HG03342 (cell line): ENCODE results near the gene CXCR1.
"Not testable (repeated sequence)": the region's sequence is repeated elsewhere in the genome, so short reads cannot be mapped to it uniquely, and the experiment has no call there.

Experiments used
- ATAC-seq: cut with Tn5 transposase; IDR thresholded peaks from one replicate; pipeline ENCODE4 v1.9.1; 2021; ENCODE audit warnings: mild to moderate bottlenecking, moderate library complexity; ENCODE audit not compliant: unreplicated experiment

Gene CXCR1

DNA sequence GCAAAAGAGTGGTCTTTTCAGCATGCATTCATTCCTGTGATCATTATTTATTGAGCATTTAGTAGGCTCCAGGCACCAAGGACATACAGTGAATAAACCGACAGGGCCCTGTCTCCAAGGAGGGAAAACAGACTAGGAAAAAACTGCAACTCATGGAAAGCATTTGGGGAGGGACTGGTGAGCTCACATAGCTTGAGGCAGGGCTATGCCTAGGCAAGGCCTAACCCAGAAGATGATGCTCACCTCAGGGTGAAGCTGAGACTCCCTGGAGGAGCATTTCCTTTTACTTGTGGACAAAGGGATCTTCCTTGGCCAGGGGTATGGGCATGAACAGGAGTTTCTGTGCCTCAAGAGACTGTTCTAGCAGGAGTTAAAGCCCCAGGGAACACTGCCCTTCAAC, 3.9 kb downstream of the CXCR1 start:
- no peak for ATAC-seq

DNA sequence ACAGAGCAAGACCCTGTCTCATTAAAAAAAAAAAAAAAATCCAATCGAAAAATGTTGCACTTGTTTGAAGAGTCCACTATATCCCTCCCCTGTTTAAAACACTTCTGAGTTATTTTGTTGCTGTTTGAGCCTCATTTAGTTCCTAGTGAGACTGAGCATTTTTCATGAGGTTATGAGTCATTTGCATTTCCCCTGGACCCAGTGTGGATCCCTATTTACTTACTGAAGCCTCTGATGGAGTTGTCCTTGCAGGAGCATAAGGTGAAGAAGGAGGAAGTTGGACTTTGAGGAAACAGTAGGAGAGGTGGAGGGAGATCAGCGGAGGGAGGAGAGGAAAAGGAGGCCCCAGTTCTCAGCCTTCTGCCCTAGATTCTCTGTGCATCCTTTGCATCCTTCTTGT, 5.1 kb downstream of the CXCR1 start:
- ATAC-seq, result no peak

DNA sequence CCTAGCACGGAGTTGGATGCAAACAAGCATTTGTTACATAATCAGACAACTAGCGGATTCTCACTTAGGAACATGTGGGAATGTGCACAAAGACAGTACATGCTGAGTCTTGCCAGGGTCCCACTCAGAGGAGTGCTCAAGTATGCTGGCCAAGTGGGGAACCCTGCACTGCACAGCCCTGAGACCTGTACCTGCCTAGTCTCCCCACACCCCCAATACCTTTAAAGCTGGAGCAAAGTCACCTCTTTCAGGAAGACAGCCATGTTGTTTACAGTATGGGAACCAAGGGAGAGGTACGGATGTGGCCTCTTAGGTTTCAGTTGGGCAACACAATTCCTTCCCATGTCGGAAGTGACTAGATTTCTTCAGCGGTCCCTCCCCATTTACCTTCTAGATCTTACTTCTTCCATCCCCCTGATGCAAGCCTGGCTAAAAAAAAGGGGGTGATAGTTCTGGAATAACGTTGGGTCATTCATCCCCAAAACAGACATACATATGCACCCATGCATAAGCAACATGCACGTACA, 10.7 kb downstream of the CXCR1 start:
- no peak for ATAC-seq

DNA sequence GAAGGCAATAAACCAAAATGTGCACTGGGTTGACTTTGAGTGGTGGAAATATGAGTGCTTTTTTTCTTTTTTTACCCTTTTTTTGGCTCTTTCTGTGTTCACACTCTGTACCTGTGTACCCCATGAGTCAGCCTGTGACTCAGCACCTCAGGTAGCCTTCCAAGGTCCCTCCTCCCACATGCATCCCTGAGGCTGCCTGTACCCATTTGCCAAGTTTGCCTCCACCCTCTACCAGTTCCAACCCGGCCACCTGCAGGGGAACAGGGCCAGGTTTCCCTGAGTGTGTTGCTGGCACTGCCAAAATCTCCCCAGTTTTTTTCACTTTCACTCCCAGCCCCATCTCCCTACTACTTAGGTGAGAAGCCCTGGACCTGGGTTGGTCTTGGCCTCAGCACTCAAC, 14.0 kb downstream of the CXCR1 start:
- ATAC-seq, result no peak

DNA sequence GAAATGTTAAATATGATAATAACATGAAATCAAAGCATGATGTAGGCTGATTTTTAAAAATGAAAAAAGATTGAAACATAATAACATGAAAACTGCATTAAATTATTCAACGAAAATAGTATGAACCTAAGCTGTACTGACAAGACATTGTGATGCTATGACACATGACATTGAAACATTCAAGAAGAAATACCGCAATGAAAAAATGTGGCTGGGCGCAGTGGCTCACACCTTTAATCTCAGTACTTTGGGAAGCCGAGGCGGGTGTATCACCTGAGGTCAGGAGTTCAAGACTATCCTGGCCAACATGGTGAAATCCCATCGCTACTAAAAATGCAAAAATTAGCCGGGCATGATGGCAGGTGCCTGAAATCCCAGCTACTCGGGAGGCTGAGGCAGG, 14.6 kb downstream of the CXCR1 start:
- no peak for ATAC-seq

DNA sequence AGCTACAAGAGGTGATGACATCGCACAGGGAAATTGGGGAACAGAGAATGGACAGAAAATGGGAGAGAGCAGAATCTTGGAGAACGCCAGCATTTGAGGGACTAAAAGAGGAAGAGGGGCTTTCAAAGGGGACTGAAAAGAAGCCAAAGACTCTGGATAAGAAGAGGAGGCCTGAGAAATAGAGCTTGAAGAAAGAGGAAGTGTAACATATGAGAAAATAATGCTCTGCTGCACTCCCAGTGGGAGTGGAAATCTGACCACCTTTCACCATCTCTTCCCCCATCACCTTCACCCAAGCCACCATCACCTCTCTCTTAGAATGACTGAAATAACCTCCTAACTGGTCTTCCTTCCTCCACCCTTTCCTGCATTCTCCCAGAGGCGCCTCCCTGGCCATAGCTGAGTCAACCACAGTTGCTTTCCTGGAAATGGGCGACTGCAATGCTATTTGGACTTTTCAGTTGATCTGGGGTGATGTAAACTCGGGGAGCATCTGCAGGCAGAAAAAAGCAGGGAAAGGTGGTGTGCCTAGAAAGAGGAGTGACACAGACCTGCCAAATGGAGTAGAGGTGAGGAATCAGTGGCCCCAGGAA, 16.8 kb downstream of the CXCR1 start:
- no peak for ATAC-seq

GRCh38 chr2:218149098-218149497, 17.7 kb downstream of the CXCR1 start:
- ATAC-seq, result no peak

GRCh38 chr2:218146056-218146455, 20.7 kb downstream of the CXCR1 start:
- ATAC-seq, result no peak

DNA sequence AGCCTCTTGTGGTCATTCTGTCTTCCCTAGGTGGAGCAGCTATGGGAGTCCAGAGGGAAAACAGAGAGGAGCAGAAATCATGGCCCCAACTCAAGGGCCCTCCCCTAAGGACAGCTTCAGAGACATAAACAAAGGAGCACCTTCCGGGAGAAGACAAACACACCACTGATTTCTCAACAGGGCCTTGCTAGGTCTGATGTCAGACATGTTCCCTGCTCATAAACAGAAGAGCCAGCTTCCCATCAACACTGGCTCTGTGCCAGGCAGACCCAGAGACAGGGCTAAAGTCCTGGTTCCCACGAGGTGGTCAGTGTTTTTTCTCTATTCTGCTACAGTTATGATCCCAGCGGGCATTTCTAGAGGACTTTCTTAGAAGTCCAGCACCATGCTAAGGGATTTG, 21.6 kb downstream of the CXCR1 start:
- no peak for ATAC-seq

DNA sequence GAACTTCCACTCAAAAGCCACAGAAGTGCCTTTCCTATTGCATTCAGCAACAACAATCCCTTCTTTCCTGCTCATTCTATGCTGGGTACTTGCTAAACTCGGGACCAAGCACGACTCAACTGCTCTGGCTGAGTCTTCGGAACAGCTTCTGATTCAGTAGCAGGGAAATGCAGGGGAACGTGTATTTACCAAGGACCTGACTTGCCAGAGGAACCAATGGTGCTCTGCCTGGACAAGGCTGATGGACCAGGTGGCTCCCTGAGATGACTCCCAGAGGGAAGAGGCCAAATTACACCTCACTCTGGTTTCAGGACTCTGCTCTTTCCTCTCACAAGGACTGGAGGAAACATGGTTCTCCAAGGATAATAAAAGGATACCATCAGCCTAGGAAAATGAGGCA, 28.7 kb downstream of the CXCR1 start:
- no peak for ATAC-seq

DNA sequence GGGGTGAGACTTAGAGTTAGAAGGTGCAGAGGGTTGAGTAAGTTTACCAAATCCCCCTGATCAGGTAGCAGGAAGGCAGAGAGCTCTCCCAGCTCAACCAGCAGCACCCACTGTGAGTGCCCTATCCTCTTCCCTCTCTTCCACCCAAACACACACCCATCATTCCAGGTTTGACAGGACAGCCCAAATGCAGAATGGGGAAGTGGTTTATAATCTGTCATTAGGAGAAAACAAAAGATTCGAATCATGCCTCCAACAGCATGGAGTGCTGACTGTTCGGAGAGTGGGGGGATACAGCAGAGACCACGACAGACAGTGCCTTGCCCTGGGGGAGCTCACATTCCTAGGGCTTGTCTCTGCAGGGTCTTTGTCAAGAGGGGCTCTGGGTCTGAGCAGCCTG, 29.2 kb downstream of the CXCR1 start:
- ATAC-seq, result no peak

DNA sequence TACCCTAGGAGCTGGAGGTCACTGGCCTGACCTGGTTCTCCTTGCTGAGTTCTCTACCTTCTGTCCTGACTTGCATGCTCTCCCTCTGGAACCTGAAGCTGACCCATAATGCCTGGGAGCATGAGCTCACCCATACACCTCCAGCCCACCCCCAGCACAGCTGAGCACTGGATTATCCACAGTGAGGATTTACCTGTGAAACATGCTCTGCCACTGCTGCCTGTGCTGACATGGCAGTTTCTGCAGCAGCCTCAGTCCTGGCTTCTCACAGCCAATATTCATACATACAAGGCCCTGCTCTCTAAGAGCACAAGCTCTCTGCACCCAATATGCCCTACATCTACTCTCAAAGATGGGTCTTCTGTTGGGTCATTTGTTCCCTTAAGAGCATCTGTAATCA, 35.9 kb downstream of the CXCR1 start:
- no peak for ATAC-seq

- no peak for ATAC-seq
Observed at GRCh38 chr2:218130377-218130776, 36.4 kb downstream of the CXCR1 start.

- no peak for ATAC-seq
Observed at GRCh38 chr2:218129458-218130135, 37.2 kb downstream of the CXCR1 start.

- ATAC-seq, result no peak
Observed at GRCh38 chr2:218128781-218129457, 37.8 kb downstream of the CXCR1 start.

GRCh38 chr2:218127929-218128455, 38.8 kb downstream of the CXCR1 start:
- no peak for ATAC-seq

DNA sequence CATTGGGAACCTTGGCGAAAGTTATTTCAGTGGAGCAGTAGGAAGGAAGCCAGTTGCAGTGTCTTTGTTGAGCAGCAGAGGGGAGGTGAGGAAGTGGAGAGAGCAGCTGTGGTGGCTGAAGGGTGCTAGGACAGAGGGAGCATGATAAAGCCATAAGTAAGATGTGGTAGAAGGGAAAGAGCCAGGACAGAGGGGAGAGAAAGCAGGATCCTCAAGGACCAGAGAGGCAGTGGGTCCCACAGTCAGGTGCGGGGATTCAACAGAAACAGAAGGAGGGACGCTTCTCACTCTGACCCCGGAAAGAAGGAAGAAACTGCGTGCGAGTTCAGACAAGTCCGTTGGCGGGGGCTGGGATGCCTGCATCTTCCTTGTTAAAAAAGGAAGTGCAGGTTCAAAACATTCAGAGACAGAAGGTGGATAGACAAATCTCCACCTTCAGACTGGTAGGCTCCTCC, 41.1 kb downstream of the CXCR1 start, which contains the start of gene CXCR2:
CXCR2 (plus strand) TSS at position 403 of the 455 bp plus-strand sequence. CDS start 8,774 bp downstream, outside the sequence.
- no peak for ATAC-seq

- no peak for ATAC-seq
Observed at GRCh38 chr2:218125095-218125494, 41.7 kb downstream of the CXCR1 start.

GRCh38 chr2:218123986-218124385, 42.8 kb downstream of the CXCR1 start:
- no peak for ATAC-seq

DNA sequence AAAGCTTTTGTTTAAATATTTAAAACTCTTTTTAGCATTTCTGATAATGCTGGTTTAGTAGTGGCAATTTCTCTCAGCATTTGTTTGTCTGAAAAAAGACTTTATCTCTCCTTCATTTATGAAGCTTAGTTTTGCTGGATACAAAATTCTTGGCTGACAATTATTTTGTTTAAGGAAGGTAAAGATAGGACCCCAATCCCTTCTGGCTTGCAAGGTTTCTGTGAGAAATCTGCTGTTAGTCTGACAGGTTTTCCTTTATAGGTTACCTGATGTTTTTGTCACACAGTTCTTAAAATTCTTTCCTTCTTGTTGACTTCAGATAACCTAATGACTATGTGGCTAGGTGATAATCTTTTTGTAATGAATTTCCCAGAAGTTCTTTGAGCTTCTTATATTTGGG, 44.5 kb downstream of the CXCR1 start:
- not testable (repeated sequence) for ATAC-seq

GRCh38 chr2:218121789-218122188, 45.0 kb downstream of the CXCR1 start:
- ATAC-seq, result not testable (repeated sequence)
